Stimulated activated effector memory CD8-positive, alpha-beta T cell treated with anti-CD3 and anti-CD28 coated beads, Interleukin-12 subunit alpha, Interleukin-12 subunit beta, amount 100 ng/mL, for 72 hours (primary cell): ENCODE data around the gene TRAP1.
A peak's percentile ranks its signal among the peaks of the same experiment; 100 is the strongest.

ENCODE experiments used
- ATAC-seq: fragments of 150-1000 bp; cut with Tn5 transposase; 2 replicates; pipeline ENCODE4 v1.10.0; 2021
- DNase-seq, 2 donors: peaks; one replicate each; pipeline ENCODE4 v3.0.0; 2021 to 2022; ENCODE audit warnings: low spot score in 2 of 2
- H3K27ac Mint-ChIP-seq: one replicate; pipeline ENCODE4 v1.8.0; 2022; ENCODE audit warnings: mild to moderate bottlenecking, mixed read lengths
- H3K36me3 Mint-ChIP-seq: one replicate; pipeline ENCODE4 v1.8.0; 2022; ENCODE audit warnings: mild to moderate bottlenecking, mixed read lengths
- H3K4me1 Mint-ChIP-seq: one replicate; pipeline ENCODE4 v1.8.0; 2022; ENCODE audit warnings: mixed read lengths
- H3K4me3 Mint-ChIP-seq: one replicate; pipeline ENCODE4 v1.8.0; 2022; ENCODE audit warnings: mild to moderate bottlenecking, mixed read lengths
- H3K9me3 Mint-ChIP-seq: one replicate; pipeline ENCODE4 v1.8.0; 2022; ENCODE audit warnings: mixed read lengths

TRAP1 gene

DNA sequence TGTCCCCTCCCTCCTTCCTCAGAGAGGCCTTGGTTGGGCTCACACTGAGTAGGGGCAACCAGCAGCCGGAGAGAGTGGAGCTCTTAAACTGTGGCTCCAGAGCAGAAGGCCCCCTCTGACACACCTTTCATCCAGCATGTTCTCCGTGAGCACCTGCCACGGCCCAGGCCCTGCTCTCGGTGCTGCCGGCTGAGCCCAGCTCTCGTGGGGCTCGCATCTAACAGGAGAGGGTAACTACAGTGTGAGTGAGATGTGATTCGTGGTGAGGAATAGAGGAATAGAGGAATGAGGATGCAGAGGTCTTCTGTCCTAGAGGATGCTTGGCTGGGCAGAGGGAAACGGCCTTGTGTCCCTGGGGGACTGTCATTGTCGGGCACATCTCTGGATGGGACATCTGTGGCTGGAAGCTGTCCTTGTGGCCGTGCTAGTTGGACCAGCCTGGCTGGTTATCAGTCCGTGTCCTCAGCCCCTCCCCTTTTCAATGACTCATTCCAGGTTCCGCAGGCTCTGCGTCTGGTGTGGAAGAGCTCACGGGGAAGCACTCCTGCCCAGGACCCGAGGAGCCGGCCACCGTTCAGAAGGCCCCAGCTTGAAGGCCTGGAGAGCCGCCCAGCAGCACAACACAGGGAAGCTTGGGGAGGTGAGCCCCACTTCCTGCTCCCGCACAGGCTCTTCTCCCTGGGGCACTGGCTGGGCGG, 74.8 kb downstream of the TRAP1 start:
- no peak overlapping the region for H3K4me3 Mint-ChIP-seq
- peaks cover 21% of the 10 kb centered on the region for H3K36me3 Mint-ChIP-seq
- H3K27ac Mint-ChIP-seq = no peak overlapping the region
- H3K9me3 Mint-ChIP-seq = no peaks in the 10 kb centered on the region
- ATAC-seq = no peak
- no peak for DNase-seq
- H3K4me1 Mint-ChIP-seq = peaks cover 9% of the 10 kb centered on the region

DNA sequence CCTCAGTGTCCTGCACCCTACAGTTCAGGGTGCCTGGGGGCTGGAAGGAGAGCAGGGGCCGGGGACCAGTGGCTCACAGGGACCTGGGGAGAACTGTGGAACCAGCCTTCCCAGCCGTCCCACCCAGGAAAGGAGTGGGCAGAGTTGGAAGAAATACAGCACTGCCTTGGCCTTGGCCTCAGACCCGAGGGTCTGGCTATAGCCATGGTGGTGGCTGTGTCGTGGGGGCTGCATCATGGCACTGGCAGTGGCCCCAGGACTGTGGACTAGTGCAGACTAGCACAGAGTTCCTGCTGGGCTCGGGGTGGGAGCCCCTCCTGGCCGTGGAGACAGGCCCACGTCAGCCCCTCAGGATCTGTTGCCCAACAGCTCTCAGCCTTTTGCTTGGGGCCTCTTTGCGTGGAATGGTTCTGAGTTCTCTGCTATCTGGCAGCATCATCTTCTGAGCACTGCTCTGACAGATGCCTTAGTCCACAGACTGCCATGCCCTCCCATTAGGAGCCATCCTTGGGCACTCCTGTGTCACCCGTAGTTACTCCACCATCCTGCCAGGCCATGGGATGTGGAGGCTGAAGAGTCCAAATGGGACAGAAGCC, 75.4 kb downstream of the TRAP1 start:
- H3K9me3 Mint-ChIP-seq = no peaks in the 10 kb centered on the region
- H3K4me3 Mint-ChIP-seq = no peak overlapping the region
- H3K36me3 Mint-ChIP-seq = peaks cover 21% of the 10 kb centered on the region
- DNase-seq (no peak), ATAC-seq (no peak)
- H3K4me1 Mint-ChIP-seq = peaks cover 15% of the 10 kb centered on the region
- no peak overlapping the region for H3K27ac Mint-ChIP-seq

DNA sequence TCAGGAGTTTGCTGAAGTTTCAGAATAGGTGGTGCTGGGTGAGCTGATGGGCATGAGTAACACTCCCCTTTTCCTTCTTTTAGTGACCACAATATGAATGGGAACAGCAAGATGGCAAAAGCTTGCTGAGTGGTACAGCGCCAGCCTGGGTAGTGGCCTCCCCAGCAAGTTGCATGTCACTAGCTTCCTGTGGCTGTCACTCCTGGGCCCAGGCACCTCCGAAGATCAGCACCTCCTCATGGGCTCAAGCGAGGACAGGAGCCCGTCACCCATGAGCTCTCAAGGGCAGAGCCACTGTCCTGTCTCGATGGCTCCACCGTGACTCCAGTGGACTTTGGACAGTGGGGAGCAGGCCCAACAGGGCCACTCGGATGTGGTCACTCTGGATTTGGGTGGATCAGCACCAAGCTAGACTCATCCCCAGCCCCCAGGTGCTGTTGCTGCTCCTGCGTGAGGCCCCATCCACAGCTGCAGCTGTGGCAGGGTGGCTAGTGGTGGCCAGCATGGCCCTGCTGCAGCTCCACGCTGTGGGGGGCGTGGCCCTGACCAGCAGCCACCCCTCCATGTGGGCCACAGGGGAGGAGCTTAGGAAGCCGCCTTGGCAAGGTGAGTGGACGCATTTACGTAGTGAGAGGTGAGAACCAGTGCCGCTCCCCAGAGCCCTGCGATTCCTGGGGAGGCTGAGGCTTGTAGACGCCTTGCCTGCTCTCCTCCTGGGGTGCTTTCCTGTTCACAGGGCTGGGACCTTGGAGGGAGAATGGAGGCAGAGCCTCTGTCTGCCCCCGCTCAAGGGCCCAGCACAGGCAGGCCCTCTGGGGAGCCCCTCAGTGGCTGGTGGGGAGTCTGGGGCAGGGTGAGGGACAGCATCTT, 76.5 kb downstream of the TRAP1 start:
- ATAC-seq = no peak
- H3K4me3 Mint-ChIP-seq = no peak overlapping the region
- H3K27ac Mint-ChIP-seq = no peak overlapping the region
- peaks cover 21% of the 10 kb centered on the region for H3K36me3 Mint-ChIP-seq
- H3K9me3 Mint-ChIP-seq = no peaks in the 10 kb centered on the region
- DNase-seq = no peak
- H3K4me1 Mint-ChIP-seq = peaks cover 19% of the 10 kb centered on the region

DNA sequence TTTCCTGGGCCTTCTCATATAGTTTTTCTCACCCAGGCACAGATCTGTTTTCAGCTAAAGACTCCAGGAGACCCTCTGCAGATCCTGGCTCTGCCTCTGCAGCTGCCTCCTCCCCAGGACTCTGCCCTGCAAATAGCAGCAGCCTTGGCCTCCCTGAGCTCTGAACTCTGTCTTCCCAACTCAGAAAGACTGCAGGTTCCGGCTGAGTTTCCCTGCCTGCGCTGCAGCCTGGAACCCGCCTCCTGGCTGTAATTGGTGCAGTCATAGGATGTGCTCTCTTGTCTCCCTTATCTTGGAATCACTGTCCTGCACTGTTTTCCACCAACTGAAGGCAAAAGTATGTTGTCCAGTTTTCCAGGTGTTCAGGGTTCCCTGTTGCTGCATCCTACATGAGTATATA, 77.1 kb downstream of the TRAP1 start:
- no peak overlapping the region for H3K27ac Mint-ChIP-seq
- peaks cover 21% of the 10 kb centered on the region for H3K36me3 Mint-ChIP-seq
- no peak overlapping the region for H3K4me3 Mint-ChIP-seq

GRCh38 chr16:3638916-3639644, 78.2 kb downstream of the TRAP1 start:
- Mint-ChIP-seq H3K36me3 (peaks cover 17% of the 10 kb centered on the region), H3K4me1 (peaks cover 21% of the 10 kb centered on the region), H3K9me3 (no peaks in the 10 kb centered on the region), H3K4me3 (no peak overlapping the region), H3K27ac (no peak overlapping the region)
- DNase-seq = no peak
- ATAC-seq = no peak

More for the DNA sequence above, 77.1 kb downstream of the TRAP1 start:
- DNase-seq = no peak
- ATAC-seq = no peak
- no peaks in the 10 kb centered on the region for H3K9me3 Mint-ChIP-seq
- H3K4me1 Mint-ChIP-seq = peaks cover 21% of the 10 kb centered on the region

DNA sequence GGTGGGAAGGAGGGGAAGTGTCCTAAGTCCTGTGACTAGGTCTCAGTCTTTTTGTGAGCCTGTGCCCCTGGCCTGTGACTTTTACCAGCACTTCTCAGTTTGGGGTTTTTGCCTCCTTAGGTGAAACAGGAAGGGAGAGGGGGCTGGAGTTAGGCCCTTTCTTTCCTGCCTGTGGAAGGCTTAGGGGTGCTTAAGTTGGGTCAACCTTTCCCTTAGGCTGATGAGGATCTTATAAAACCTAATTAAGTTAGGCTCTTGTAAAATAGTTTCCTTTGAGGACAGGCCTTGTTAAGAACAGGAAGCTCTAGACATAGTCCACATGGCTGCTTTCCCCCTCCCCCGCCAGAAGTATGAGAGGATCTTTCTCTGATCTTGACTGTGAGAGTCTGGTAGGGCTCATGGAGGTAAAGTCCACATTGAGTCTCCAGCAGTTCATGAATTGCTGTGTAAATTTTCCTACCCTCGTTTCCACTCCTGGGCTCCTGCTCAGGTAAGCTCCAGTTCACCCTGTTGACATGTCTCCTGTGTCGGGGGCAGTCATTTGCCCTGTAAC, 79.9 kb downstream of the TRAP1 start:
- H3K36me3 Mint-ChIP-seq = peaks cover 3% of the 10 kb centered on the region
- H3K27ac Mint-ChIP-seq = peak overlapping the region; percentile 68
- H3K4me3 Mint-ChIP-seq = no peak overlapping the region
- ATAC-seq (peak; percentile 28), DNase-seq (no peak)
- no peaks in the 10 kb centered on the region for H3K9me3 Mint-ChIP-seq
- H3K4me1 Mint-ChIP-seq = peaks cover 21% of the 10 kb centered on the region

DNA sequence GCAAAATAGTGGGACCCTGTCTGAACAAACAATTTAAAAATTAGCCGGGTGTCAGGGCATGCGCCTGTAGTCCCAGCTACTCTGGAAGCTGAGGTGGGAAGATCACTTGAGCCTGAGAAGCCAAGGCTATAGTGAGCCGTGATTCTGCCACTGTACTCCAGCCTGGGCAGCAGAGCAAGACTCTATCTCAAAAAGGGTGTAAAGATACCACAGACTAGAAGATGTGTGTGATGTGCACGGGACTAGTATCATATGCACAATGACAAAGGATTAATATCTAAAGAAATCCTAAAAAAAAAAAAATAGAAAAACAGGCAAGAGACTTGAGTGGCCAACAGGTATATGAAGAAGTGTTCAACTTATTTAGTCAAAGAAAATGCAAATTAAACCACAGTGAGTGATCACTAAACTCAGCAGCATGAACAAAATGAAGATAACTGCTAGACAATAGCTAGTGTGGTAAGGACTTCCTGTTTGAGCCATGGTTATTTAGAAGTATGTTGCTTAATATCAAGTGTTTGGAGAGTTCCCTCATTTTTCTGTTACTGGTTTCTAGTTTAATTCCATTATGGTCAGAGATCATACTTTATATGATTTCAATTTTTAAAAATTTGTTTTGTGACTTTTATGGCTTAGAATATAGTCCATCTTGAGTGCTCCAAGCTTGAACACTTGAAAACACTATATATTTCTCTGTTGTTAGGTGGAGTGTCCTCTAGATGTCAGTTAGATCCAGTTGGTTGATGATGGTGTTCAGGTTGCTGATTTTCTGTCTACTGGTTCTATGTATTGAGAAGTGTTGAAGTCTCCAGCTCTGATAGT, 91.2 kb downstream of the TRAP1 start:
- peak; percentile 91 for ATAC-seq
- H3K4me1 Mint-ChIP-seq = peaks cover 23% of the 10 kb centered on the region

GRCh38 chr16:3625331-3625730, 92.0 kb downstream of the TRAP1 start:
- peak overlapping the region; percentile 70 for H3K27ac Mint-ChIP-seq
- peak overlapping the region; percentile 23 for H3K4me3 Mint-ChIP-seq
- no peak for ATAC-seq

More for the DNA sequence above, 91.2 kb downstream of the TRAP1 start:
- Mint-ChIP-seq H3K36me3 (no peaks in the 10 kb centered on the region), H3K27ac (peak overlapping the region; percentile 70), H3K4me3 (peak overlapping the region; percentile 23), H3K9me3 (no peaks in the 10 kb centered on the region)
- no peak for DNase-seq

DNA sequence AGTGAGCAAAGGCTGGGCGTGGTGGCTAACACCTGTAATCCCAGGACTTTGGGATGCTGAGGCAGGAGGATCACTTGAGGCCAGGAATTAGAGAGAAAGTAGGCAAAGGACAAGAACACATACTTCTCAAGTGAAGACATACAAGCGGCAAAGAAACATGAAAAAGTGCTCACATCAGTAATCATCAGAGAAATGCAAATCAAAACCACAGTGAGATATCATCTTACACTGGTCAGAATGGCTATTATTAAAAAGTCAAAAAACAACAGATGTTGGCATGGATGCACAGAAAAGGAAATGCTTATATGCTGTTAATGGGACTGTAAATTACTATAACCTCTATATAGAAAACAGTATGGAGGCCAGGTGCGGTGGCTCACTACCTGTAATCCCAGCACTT, 93.7 kb downstream of the TRAP1 start:
- DNase-seq = no peak
- Mint-ChIP-seq H3K27ac (no peak overlapping the region), H3K36me3 (no peaks in the 10 kb centered on the region), H3K4me3 (no peak overlapping the region), H3K4me1 (peaks cover 26% of the 10 kb centered on the region), H3K9me3 (no peaks in the 10 kb centered on the region)
- ATAC-seq = no peak

More at GRCh38 chr16:3625331-3625730, 92.0 kb downstream of the TRAP1 start:
- H3K9me3 Mint-ChIP-seq = no peaks in the 10 kb centered on the region
- H3K36me3 Mint-ChIP-seq = no peaks in the 10 kb centered on the region
- peaks cover 23% of the 10 kb centered on the region for H3K4me1 Mint-ChIP-seq
- no peak for DNase-seq

DNA sequence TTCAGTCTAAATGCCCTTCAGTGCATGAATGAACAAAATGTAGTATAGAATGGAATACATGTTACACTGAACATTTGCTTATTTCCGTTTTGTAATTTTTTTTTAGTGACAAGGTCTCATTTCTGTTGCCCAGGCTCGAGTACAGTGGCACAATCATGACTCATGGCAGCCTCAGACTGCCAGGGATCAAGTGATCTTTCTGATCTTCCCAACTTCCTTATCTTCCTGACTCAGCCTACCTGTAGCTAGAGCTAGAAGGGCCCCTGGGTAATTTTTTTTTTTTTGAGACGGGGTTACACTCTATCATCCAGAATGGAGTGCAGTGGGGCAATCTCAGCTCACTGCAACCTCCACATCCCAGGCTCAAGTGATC, 98.6 kb downstream of the TRAP1 start:
- DNase-seq (no peak), ATAC-seq (no peak)
- Mint-ChIP-seq H3K27ac (no peak overlapping the region), H3K4me1 (peaks cover 24% of the 10 kb centered on the region), H3K36me3 (no peaks in the 10 kb centered on the region), H3K4me3 (no peak overlapping the region), H3K9me3 (no peaks in the 10 kb centered on the region)

- DNase-seq (no peak), ATAC-seq (no peak)
- H3K27ac Mint-ChIP-seq = peak overlapping the region; percentile 97
- H3K36me3 Mint-ChIP-seq = peaks cover 27% of the 10 kb centered on the region
- no peaks in the 10 kb centered on the region for H3K9me3 Mint-ChIP-seq
- peaks cover 48% of the 10 kb centered on the region for H3K4me1 Mint-ChIP-seq
- H3K4me3 Mint-ChIP-seq = peak overlapping the region; percentile 98
Measured at GRCh38 chr16:3612510-3613466, 104.5 kb downstream of the TRAP1 start.

- peaks cover 31% of the 10 kb centered on the region for H3K36me3 Mint-ChIP-seq
- peaks cover 48% of the 10 kb centered on the region for H3K4me1 Mint-ChIP-seq
- no peaks in the 10 kb centered on the region for H3K9me3 Mint-ChIP-seq
- H3K4me3 Mint-ChIP-seq = peak within 1 kb of the TSS; percentile 98
- H3K27ac Mint-ChIP-seq = peak within 1 kb of the TSS; percentile 97
- DNase-seq (peak; percentile 95 to 96), ATAC-seq (peak; percentile 94)
Measured at GRCh38 chr16:3611146-3611975, 106.0 kb downstream of the TRAP1 start, which contains the start of gene SLX4. Gene SLX4 (minus strand): TSS chr16:3611606. CDS start chr16:3608964, 2,642 bp downstream.
